AG09309 (cell line): Measurements from ENCODE around the gene IGFBP4.

Experiments
- DNase-seq: peaks from one replicate; pipeline ENCODE4 v3.0.0-alpha.2; 2010; ENCODE audit warnings: low read depth
- H3K4me3 ChIP-seq: 2 replicates; pipeline ENCODE4 v1.5.1; 2011; ENCODE audit warnings: mild to moderate bottlenecking, low read depth, low read length, moderate library complexity; ENCODE audit not compliant: control insufficient read depth
- CTCF ChIP-seq: IDR thresholded peaks from 2 replicates; pipeline ENCODE4 v1.5.1; 2011; ENCODE audit warnings: mild to moderate bottlenecking, low read depth, low read length, inconsistent platforms; ENCODE audit not compliant: insufficient read depth, control insufficient read depth; ENCODE audit errors: missing control alignments

The IGFBP4 gene

DNA sequence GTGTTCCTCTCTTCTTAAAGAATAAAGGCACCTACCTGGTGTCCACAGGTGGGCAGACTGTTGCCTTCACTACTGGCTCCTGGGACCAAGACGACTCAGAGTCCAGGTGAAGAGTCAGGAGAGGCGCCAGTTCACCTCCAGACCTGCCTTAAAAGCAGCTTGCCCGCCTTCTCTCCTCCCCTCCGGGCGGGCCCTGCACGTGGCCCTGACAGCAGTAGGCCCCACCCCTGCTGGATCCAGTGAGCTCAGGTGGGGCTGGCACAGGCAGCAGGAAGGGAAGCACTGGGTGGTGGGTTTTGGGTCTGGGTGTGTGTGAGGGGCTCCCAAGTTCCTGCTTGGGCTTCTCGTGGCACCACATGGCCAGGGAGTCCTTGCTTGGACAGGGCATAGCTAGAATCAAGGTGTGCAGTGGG, 58.3 kb downstream of the IGFBP4 start, which contains the start of gene TNS4:
Gene TNS4 (minus strand): TSS at position 125 of the 413 bp plus-strand sequence. CDS start 5,198 bp downstream, outside the sequence.
- no peak within 1 kb of the TSS for H3K4me3 ChIP-seq
- TF ChIP-seq CTCF = no peak
- DNase-seq = no peak

GRCh38 chr17:40502716-40503115, 59.5 kb downstream of the IGFBP4 start:
- H3K4me3 ChIP-seq = no peak overlapping the region
- TF ChIP-seq CTCF = no peak
- DNase-seq = no peak

DNA sequence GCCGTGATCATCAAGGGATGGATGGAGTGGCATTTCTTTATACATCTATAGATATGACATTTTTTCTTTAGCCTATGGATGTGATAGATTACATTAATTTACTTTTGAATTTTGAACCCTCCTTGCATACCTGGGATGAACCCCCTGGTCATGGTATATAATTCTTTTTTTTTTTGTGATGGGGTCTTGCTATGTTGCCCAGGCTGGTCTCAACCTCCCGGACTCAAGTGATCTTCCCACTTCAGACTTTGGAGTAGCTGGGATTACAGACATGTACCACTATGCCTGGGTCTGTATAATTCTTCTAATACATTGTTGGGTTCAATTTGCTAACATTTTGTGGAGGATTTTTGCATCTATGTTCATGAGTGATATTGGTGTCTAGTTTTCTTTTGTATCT, 59.9 kb downstream of the IGFBP4 start:
- H3K4me3 ChIP-seq = no peak overlapping the region
- DNase-seq = no peak
- TF ChIP-seq CTCF = no peak

DNA sequence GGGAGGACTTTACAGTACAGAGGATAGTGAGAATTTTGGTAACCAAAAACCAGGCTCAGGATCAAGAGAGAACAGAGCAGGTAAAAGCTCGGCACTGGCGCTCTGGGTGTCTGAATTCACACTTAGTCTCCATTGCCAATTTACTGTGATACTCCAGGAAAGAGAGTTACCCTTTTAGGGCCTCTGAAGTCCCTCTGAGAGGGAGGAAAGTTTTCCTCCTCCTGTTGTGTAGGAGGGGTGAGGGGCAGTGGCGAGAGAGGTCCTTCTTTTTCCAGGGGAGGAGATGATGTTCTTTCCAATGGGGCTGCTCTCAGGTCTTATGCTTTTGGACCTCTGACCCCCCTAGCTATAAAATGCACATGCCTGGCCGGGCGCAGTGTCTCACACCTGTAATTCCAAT, 63.5 kb downstream of the IGFBP4 start:
- TF ChIP-seq CTCF = no peak
- no peak overlapping the region for H3K4me3 ChIP-seq
- no peak for DNase-seq
